Tibial nerve (tissue), 4 donors: ENCODE data around the gene MGAT3. TPM values are rescaled to one million over a fixed set of nuclear protein-coding genes. Genes with fewer than 3 reads are reported as not detected.
A peak's percentile ranks its signal among the peaks of the same experiment; 100 is the strongest.

Experiments used
- DNase-seq, 2 donors: peaks; one replicate each; pipeline ENCODE4 v3.0.0-alpha.2; 2019; ENCODE audit warnings: low spot score in 2 of 2
- H3K27ac ChIP-seq, 4 donors: fragments of 200-600 bp; sonication (generic) in 3 of 4; one replicate each; pipeline ENCODE4 v1.5.1; 2017 to 2019; ENCODE audit warnings: mild to moderate bottlenecking in 1 of 4
- H3K27me3 ChIP-seq, 2 donors: fragments of 200-600 bp; sonication (generic) in 1 of 2; one replicate each; pipeline versions ENCODE4 v1.5.1 to v1.6.0; 2017 to 2019
- H3K36me3 ChIP-seq, 3 donors: fragments of 200-600 bp; sonication (generic); one replicate each; pipeline ENCODE4 v1.5.1; 2018 to 2019
- H3K4me1 ChIP-seq, 4 donors: fragments of 200-600 bp; sonication (generic) in 3 of 4; one replicate each; pipeline ENCODE4 v1.5.1; 2017 to 2019
- H3K4me3 ChIP-seq, 4 donors: fragments of 200-600 bp; sonication (generic) in 3 of 4; one replicate each; pipeline ENCODE4 v1.5.1; 2017 to 2019; ENCODE audit warnings: mild to moderate bottlenecking in 1 of 4, moderate library complexity in 1 of 4
- H3K9me3 ChIP-seq, 4 donors: fragments of 200-600 bp; sonication (generic) in 3 of 4; one replicate each; pipeline ENCODE4 v1.5.1; 2017 to 2019
- CTCF ChIP-seq, 5 experiments: fragments of 200-600 bp in 3 of 5; fragments of 450-650 bp in 2 of 5; sonication (generic) in 3 of 5; IDR thresholded peaks; one replicate each; pipeline ENCODE4 v1.5.1; 2016 to 2019; ENCODE audit warnings: antibody characterized with exemption in 5 of 5, mild to moderate bottlenecking in 3 of 5, moderate library complexity in 2 of 5
- EP300 ChIP-seq, 2 donors: sonication (generic); formaldehyde crosslinking; IDR thresholded peaks; one replicate each; pipeline ENCODE4 v1.6.1; 2017; ENCODE audit warnings: antibody characterized with exemption in 2 of 2, mild to moderate bottlenecking in 1 of 2
- POLR2A ChIP-seq, 2 donors: fragments of 450-650 bp; IDR thresholded peaks; one replicate each; pipeline ENCODE4 v1.6.1; 2017; ENCODE audit warnings: antibody characterized with exemption in 2 of 2, mild to moderate bottlenecking in 2 of 2, moderate library complexity in 2 of 2
- WGBS, 2 donors: methylation state at CpG; one replicate each; pipeline ENCODE4 v1.1.5; 2018; 5-methylcytosine and 5-hydroxymethylcytosine counted together
- total RNA-seq, 4 donors: library from RNA; depleted of rRNA; stranded (reverse); fragments of >200 nt; gene quantifications; one replicate each; pipeline ENCODE4 v1.1.0, GENCODE V29; 2016

MGAT3 gene
- total RNA-seq, 4 donors from 2014 or later: 26.2 to 32.7 (median 32.2) TPM

GRCh38 chr22:39466228-39467006 is 9.6 kb downstream of the MGAT3 start:
- H3K36me3 ChIP-seq: no peaks in the 10 kb centered on the region
- TF ChIP-seq CTCF (IDR thresholded peaks at IDR 0.05) (no peak), POLR2A (IDR thresholded peaks at IDR 0.05) (peak in 1 of 2 donors; percentile 35), EP300 (IDR thresholded peaks at IDR 0.05) (peak in 1 of 2 donors; percentile 75)
- WGBS, 2 donors: 47 to 49% methylated on average over 21 of the region's 21 CpGs
- H3K4me1 ChIP-seq: peaks cover 0 to 100% (median 86%) of the 10 kb centered on the region in 4 donors
- H3K27ac ChIP-seq: peak overlapping the region; percentile 76 to 95 (median 88)
- H3K9me3 ChIP-seq: no peaks in the 10 kb centered on the region
- no peak for DNase-seq
- H3K4me3 ChIP-seq: peak overlapping the region in 1 of 4 donors; percentile 6
- no peaks in the 10 kb centered on the region for H3K27me3 ChIP-seq

- no peak overlapping the region for H3K4me3 ChIP-seq
- 64 to 80% methylated on average over 17 of the region's 17 CpGs for WGBS, 2 donors
- no peaks in the 10 kb centered on the region for H3K36me3 ChIP-seq
- DNase-seq: no peak
- H3K4me1 ChIP-seq: peaks cover 0 to 100% (median 88%) of the 10 kb centered on the region in 4 donors
- H3K27me3 ChIP-seq: no peaks in the 10 kb centered on the region
- H3K9me3 ChIP-seq: no peaks in the 10 kb centered on the region
- no peak for TF ChIP-seq EP300 (IDR thresholded peaks at IDR 0.05)
- TF ChIP-seq CTCF (IDR thresholded peaks at IDR 0.05): no peak
- no peak for TF ChIP-seq POLR2A (IDR thresholded peaks at IDR 0.05)
- H3K27ac ChIP-seq: peak overlapping the region; percentile 76 to 95 (median 88)
Measured at GRCh38 chr22:39467390-39467895, 10.6 kb downstream of the MGAT3 start.

- H3K4me3 ChIP-seq: no peak overlapping the region
- DNase-seq: no peak
- H3K4me1 ChIP-seq: peaks cover 0 to 100% (median 86%) of the 10 kb centered on the region in 4 donors
- no peaks in the 10 kb centered on the region for H3K27me3 ChIP-seq
- no peaks in the 10 kb centered on the region for H3K9me3 ChIP-seq
- 77 to 82% methylated on average over 18 of the region's 18 CpGs for WGBS, 2 donors
- H3K27ac ChIP-seq: peak overlapping the region; percentile 76 to 95 (median 88)
- TF ChIP-seq EP300 (IDR thresholded peaks at IDR 0.05): no peak
- TF ChIP-seq CTCF (IDR thresholded peaks at IDR 0.05): no peak
- H3K36me3 ChIP-seq: no peaks in the 10 kb centered on the region
Measured at GRCh38 chr22:39468487-39469325, 11.9 kb downstream of the MGAT3 start.

GRCh38 chr22:39469326-39469680 is 12.5 kb downstream of the MGAT3 start:
- no peak for DNase-seq
- H3K27me3 ChIP-seq: no peaks in the 10 kb centered on the region
- H3K27ac ChIP-seq: peak overlapping the region; percentile 76 to 95 (median 88)
- 66 to 86% methylated on average over 6 of the region's 6 CpGs for WGBS, 2 donors
- no peaks in the 10 kb centered on the region for H3K36me3 ChIP-seq
- H3K4me1 ChIP-seq: peaks cover 0 to 100% (median 86%) of the 10 kb centered on the region in 4 donors
- H3K9me3 ChIP-seq: no peaks in the 10 kb centered on the region
- TF ChIP-seq EP300 (IDR thresholded peaks at IDR 0.05): no peak
- no peak for TF ChIP-seq CTCF (IDR thresholded peaks at IDR 0.05)
- TF ChIP-seq POLR2A (IDR thresholded peaks at IDR 0.05): no peak
- H3K4me3 ChIP-seq: no peak overlapping the region
